NOMO-1 treated with dmso at 0.1 percent for 144 hours (cell line): ENCODE data around the gene THUMPD1.
"Not testable (repeated sequence)": the region's sequence is repeated elsewhere in the genome, so short reads cannot be mapped to it uniquely, and the experiment has no call there.

ENCODE experiments used
- DNase-seq: peaks from one replicate; lab custom pipeline; 2025; ENCODE audit not compliant: unreplicated experiment; lab: John Stamatoyannopoulos, UW

Gene THUMPD1

GRCh38 chr16:20749474-20749873, 7.9 kb upstream of the THUMPD1 start:
- no peak for DNase-seq

DNA sequence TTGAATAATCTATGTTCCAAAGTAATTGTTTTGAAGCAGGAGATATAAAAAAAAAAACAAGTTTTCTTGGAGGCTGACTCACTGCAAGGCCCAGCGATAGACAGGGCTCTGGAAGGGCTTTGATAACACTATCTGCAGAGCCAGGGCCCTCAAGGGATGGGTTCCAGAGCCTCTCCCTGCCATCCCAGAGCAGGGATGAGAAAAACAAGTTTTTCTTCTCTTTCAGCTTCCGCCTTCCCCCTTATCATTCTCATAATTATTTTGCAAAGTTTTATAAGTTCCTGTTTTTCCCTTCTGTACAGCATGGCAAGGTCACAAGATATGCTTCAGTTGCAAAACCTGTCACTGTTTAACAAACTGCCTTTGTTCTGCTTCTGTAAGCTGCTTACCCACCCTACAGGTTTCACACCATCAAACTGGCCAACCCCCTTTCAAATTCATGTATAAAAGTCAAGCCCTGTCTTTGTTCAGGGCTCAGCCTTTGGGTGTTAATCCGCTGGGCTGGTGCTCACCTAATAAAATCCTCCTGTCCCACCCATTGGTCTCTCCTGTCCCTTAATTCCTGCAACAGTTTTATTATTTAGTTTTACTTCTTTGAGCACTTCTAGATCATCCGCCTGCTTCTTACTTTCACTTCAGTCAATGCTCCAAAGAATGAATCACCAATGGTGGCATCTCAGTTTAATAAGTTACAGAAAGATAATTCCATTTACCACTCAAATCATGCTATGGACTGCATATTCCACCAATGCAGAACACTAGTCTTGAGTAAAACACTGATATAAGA, 5.6 kb upstream of the THUMPD1 start:
- peak; percentile 62 for DNase-seq

DNA sequence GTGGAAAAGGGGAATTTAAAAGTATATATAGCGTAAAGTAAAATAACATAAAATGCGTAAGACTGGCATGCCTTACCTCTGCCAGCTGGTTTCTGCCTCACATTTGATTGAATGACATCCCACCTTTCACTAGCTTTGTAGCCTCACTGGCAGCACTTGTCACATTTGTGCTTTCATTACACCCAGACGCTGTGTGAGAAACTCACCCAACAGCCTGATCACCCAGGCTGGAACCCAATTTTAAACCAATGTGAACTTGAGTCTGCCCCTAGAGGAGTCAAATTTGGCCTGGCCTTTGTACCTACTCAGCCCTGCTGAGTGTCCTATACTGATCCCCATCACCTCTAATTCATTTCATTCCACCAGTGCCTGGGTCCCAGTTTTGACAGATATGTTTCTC, 4.8 kb upstream of the THUMPD1 start:
- no peak for DNase-seq

GRCh38 chr16:20744922-20745440, 3.4 kb upstream of the THUMPD1 start:
- DNase-seq = peak; percentile 20

DNA sequence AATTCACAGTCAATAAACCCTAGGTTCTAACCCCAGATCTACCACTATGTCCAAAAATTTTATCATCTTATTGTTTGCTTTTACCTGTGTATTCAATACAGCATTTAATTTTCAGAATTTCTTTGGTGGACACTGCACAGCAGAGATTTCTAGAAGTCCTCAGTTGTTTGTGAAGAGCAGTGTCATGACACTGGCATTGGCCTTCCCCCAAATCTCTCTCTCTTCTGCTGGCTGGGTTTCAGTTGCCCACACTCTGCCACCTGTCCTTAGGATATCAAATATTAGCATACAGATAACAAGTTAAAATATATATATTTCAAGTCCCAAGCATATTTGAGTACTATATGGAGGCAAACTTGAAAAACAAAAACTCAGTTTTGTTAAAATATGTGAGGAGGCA, 2.0 kb upstream of the THUMPD1 start:
- no peak for DNase-seq

GRCh38 chr16:20740901-20741521, 607 bp downstream of the THUMPD1 start:
- DNase-seq = peak; percentile 72

GRCh38 chr16:20740007-20740883, 1.4 kb downstream of the THUMPD1 start:
- peak; percentile 19 for DNase-seq

- DNase-seq = no peak
These were observed 6.1 kb downstream of the THUMPD1 start for GRCh38 chr16:20735490-20735889.

- no peak for DNase-seq
These were observed 6.8 kb downstream of the THUMPD1 start for GRCh38 chr16:20734782-20735181.

GRCh38 chr16:20734056-20734455, 7.6 kb downstream of the THUMPD1 start:
- DNase-seq = no peak

DNA sequence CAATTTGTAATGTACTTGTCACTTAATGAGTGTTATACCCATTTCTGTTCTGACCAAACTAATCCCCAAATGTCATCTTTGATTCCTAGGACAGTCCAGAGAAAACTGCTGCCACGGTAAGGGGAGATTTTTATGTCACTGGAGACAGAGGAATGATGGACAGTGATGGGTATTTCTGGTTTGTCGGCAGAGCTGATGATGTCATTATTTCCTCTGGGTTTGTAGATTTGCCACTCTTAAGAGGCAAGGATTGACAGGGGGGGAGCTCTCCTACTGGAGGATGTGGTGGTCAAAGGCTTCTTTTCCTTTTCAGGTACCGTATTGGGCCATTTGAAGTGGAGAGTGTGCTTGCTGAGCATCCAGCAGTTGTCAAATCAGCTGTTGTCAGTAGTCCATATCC, 12.5 kb downstream of the THUMPD1 start:
- no peak for DNase-seq

GRCh38 chr16:20727181-20727580, 14.4 kb downstream of the THUMPD1 start:
- no peak for DNase-seq

GRCh38 chr16:20726661-20727060, 15.0 kb downstream of the THUMPD1 start:
- no peak for DNase-seq

GRCh38 chr16:20720251-20720650, 21.4 kb downstream of the THUMPD1 start:
- no peak for DNase-seq

GRCh38 chr16:20717718-20718117, 23.9 kb downstream of the THUMPD1 start:
- not testable (repeated sequence) for DNase-seq

DNA sequence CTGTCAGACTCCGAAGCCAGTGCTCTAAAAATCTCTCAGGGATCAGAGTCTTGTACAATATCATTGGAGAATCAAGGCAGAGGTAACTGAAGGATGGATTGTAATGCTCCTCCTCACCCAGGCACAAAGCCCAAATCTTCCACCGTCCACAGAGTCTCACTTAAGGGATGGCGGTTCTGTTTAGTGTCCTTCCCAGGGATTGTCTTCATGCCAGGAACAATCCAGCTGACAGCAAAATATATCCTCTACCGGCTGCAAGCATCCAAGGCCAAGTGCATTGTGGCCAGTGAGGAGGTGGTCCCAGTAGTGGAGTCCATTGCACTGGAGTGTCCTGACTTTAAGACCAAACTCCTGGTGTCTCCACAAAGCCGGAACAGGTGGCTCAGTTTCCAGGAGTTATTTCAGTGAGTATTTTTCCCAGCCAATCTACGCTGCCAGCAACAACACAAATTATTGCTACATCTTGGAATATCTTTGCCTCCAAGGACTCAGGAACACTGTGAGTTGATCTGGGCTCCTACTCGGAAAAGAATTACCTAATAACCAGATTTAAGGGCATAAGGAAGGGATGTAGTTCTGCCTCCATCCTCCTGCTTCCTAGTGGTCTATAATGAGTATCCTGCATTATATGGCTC, 30.2 kb downstream of the THUMPD1 start:
- no peak for DNase-seq

DNA sequence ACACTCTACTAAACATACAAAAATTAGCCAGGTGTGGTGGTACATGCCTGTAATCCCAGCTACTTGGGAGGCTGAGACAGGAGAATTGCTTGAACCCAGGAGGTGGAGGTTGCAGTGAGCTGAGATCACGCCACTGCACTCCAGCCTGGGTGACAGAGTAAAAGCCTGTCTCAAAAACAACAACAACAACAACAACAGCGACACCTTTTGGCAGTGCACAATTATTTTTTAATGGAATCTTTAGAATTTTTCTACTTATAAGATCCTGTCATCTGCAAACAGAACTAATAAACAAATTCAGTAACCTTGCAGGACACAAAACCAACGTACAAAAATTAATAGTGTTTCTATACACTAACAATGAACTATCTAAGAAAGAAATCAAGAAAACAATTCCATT, 33.5 kb downstream of the THUMPD1 start:
- not testable (repeated sequence) for DNase-seq

DNA sequence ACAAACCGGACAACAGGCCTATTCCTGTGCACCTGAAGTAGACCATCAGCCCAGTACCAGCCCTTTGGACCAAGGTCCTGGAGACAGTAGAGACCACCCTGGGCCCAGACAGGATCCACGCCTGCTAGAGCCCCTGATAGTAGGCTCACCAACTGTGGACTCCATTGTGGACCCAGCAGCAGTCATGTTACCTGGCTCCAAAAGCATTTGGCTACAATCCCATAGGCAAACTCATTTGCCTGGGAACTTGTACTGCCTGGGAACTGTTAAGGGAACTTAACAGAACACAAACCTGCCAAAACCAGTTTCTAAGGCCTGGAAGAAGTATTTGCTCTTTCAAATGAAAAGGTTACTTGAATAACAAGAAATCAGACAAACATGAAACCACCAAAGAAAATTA, 34.2 kb downstream of the THUMPD1 start:
- no peak for DNase-seq

DNA sequence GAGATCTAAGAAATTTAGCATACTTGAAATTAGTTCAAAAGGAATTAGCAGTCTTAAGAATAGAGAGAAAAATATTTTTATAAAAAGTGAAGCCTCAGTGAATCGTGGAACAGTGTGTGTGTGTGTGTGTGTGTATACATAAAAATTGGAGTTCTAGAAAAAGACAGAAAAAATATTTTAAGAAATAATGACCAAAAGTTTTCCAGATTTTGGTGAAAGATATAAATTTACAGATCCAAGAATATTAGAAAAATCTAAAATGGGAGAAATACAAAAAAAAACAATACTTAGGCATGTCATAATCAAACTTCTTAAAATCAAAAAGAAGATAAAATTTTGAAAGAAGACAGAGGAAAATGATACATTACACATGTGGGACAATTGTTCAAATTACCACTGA, 35.6 kb downstream of the THUMPD1 start:
- DNase-seq = not testable (repeated sequence)

- DNase-seq = no peak
These were observed 37.3 kb downstream of the THUMPD1 start for GRCh38 chr16:20704281-20704680.

DNA sequence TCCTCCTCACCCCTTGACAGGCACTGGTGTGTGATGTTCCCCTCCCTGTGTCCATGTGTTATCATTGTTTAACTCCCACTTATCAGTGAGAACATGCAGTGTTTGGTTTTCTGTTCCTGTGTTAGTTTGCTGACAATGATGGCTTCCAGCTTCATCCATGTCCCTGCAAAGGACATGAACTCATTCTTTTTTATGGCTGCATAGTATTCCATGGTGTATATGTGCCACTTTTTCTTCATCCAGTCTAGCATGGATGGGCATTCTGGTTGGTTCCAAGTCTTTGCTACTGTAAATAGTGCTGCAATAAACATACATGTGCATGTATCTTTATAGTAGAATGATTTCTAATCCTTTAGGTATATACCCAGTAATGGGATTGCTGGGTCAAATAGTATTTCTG, 39.9 kb downstream of the THUMPD1 start:
- DNase-seq = not testable (repeated sequence)
